ENCODE results near the gene PRELID1.

Gene PRELID1

DNA sequence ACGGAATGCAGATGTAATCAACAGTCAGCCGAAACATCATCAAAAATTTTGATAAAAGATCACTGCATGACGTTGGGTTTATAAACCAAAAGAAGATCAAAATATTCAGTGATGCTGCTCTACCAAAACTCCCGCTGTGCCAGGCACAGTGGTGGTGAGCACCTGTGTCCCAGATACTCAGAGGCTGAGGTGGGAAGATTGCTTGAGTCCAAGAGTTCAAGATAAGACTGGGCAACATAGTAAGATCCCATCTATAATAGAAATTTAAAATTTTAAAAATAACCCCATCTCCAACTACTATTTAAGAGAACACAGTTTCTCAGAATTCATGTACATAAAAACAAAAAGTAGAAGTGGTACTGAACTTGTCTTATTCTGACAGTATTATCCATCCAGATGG is 44.1 kb downstream of the PRELID1 start:
- Histone ChIP-seq H2BK5ac (ENCODE audit: low read length) (no peak overlapping the region), H3K4me1 (ENCODE audit: control insufficient read depth in 2 of 2, insufficient read depth in 1 of 2, low read depth in 1 of 2, low read length in 2 of 2) (peaks cover 8 to 9% of the 10 kb centered on the region in 2 donors), H2BK15ac (ENCODE audit: low read length) (no peak overlapping the region), H3K14ac (ENCODE audit: low read length) (no peak overlapping the region), H3K36me3 (replicated peaks in 1 of 2; ENCODE audit: control insufficient read depth in 2 of 2, insufficient read depth in 2 of 2, low read length in 2 of 2) (peaks cover 4 to 47% of the 10 kb centered on the region in 2 donors), H3K23ac (ENCODE audit: low read depth, low read length, poor library complexity) (no peak overlapping the region), H3K27ac (replicated peaks; ENCODE audit: low read length) (no peak overlapping the region), H2BK12ac (ENCODE audit: low read length) (no peak overlapping the region), H2AK5ac (ENCODE audit: low read depth, low read length) (no peak overlapping the region), H2BK120ac (ENCODE audit: low read depth, low read length) (no peak overlapping the region), H3K9ac (ENCODE audit: low read depth, low read length, poor library complexity) (no peak overlapping the region), H4K8ac (ENCODE audit: low read depth, low read length) (no peak overlapping the region), H3K18ac (ENCODE audit: low read length) (no peak overlapping the region), H3K9me3 (replicated peaks in 1 of 2; ENCODE audit: control insufficient read depth in 2 of 2, insufficient read depth in 1 of 2, low read depth in 1 of 2, low read length in 2 of 2) (no peaks in the 10 kb centered on the region), H4K91ac (ENCODE audit: low read depth, low read length, poor library complexity) (no peak overlapping the region), H3K27me3 (ENCODE audit: control insufficient read depth in 3 of 3, insufficient read depth in 3 of 3, low read depth in 1 of 3, low read length in 3 of 3) (no peaks in the 10 kb centered on the region), H2AFZ (ENCODE audit: low read length) (no peak overlapping the region), H3K79me1 (ENCODE audit: low read depth, low read length) (peaks cover 11% of the 10 kb centered on the region), H3K4me3 (ENCODE audit: low read length in 2 of 2) (no peak overlapping the region), H3K4ac (ENCODE audit: low read length) (no peak overlapping the region), H3K4me2 (ENCODE audit: insufficient read depth, low read length, poor library complexity, severe bottlenecking) (no peak overlapping the region)
- no CpG with 5 or more reads among the region's 4 CpGs for WGBS, 2 donors (ENCODE audit: extremely low coverage in 2 of 2, insufficient read length in 2 of 2, insufficient replicate concordance in 1 of 2)
- DNase-seq (ENCODE audit: low spot score) = no peak

DNA sequence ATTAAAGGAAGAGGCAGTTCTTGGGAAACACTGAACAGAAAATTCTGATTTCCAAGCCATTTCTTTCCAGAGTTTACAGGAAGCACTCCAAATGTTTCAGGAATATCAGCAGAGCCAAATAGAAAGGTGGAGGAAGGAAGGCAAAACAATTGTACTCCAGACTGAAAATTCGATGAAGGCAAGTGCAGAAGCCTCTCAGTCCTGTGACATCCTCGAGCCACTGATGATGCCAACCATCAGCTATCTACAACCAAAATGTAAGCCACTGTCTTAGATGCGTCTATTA is 45.7 kb downstream of the PRELID1 start:
- no peak overlapping the region for H2AK5ac ChIP-seq (ENCODE audit: low read depth, low read length)
- H3K4me3 ChIP-seq (ENCODE audit: low read length in 2 of 2) = no peak overlapping the region
- H3K4me1 ChIP-seq (ENCODE audit: control insufficient read depth in 2 of 2, insufficient read depth in 1 of 2, low read depth in 1 of 2, low read length in 2 of 2) = peaks cover 8 to 9% of the 10 kb centered on the region in 2 donors
- no peak overlapping the region for H4K91ac ChIP-seq (ENCODE audit: low read depth, low read length, poor library complexity)
- no peak overlapping the region for H2BK120ac ChIP-seq (ENCODE audit: low read depth, low read length)
- H3K9me3 ChIP-seq (replicated peaks in 1 of 2; ENCODE audit: control insufficient read depth in 2 of 2, insufficient read depth in 1 of 2, low read depth in 1 of 2, low read length in 2 of 2) = no peaks in the 10 kb centered on the region
- no peak overlapping the region for H3K14ac ChIP-seq (ENCODE audit: low read length)
- no peak overlapping the region for H3K23ac ChIP-seq (ENCODE audit: low read depth, low read length, poor library complexity)
- H3K79me1 ChIP-seq (ENCODE audit: low read depth, low read length) = peaks cover 11% of the 10 kb centered on the region
- no peak overlapping the region for H3K4ac ChIP-seq (ENCODE audit: low read length)
- no peak for DNase-seq (ENCODE audit: low spot score)
- WGBS, 2 donors (ENCODE audit: extremely low coverage in 2 of 2, insufficient read length in 2 of 2, insufficient replicate concordance in 1 of 2) = no CpG with 5 or more reads among the region's 3 CpGs
- H3K18ac ChIP-seq (ENCODE audit: low read length) = no peak overlapping the region
- no peak overlapping the region for H3K4me2 ChIP-seq (ENCODE audit: insufficient read depth, low read length, poor library complexity, severe bottlenecking)
- H2BK15ac ChIP-seq (ENCODE audit: low read length) = no peak overlapping the region
- H4K8ac ChIP-seq (ENCODE audit: low read depth, low read length) = no peak overlapping the region
- no peak overlapping the region for H3K9ac ChIP-seq (ENCODE audit: low read depth, low read length, poor library complexity)
- H3K27me3 ChIP-seq (ENCODE audit: control insufficient read depth in 3 of 3, insufficient read depth in 3 of 3, low read depth in 1 of 3, low read length in 3 of 3) = no peaks in the 10 kb centered on the region
- peaks cover 4 to 39% of the 10 kb centered on the region in 2 donors for H3K36me3 ChIP-seq (replicated peaks in 1 of 2; ENCODE audit: control insufficient read depth in 2 of 2, insufficient read depth in 2 of 2, low read length in 2 of 2)
- H3K27ac ChIP-seq (replicated peaks; ENCODE audit: low read length) = no peak overlapping the region
- H2AFZ ChIP-seq (ENCODE audit: low read length) = no peak overlapping the region
- H2BK5ac ChIP-seq (ENCODE audit: low read length) = no peak overlapping the region
- H2BK12ac ChIP-seq (ENCODE audit: low read length) = no peak overlapping the region

DNA sequence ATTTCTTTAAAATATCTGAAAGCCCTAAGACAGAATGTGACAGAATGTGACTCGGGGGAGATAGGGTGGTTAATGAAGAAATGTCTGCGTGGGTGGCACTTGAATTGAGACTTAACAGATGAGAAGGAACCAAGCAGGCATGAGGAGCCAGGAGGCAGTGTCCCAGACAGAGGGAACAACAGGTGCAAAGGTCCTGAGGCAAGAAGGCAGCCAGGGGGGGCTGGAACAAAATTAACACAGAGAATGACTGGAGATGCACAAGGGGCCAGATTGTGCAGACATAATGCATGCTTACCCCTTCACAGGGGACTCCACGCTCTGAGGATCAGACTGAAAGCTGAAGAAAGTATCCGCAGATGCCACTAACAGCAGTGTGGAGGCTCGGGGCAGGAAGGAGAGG is 46.2 kb downstream of the PRELID1 start:
- peaks cover 4 to 39% of the 10 kb centered on the region in 2 donors for H3K36me3 ChIP-seq (replicated peaks in 1 of 2; ENCODE audit: control insufficient read depth in 2 of 2, insufficient read depth in 2 of 2, low read length in 2 of 2)
- peak overlapping the region; percentile 28 for H3K4me2 ChIP-seq (ENCODE audit: insufficient read depth, low read length, poor library complexity, severe bottlenecking)
- peak overlapping the region in 1 of 2 donors; percentile 64 for H3K4me3 ChIP-seq (ENCODE audit: low read length in 2 of 2)
- no peak overlapping the region for H2AFZ ChIP-seq (ENCODE audit: low read length)
- no peak overlapping the region for H3K18ac ChIP-seq (ENCODE audit: low read length)
- H3K9ac ChIP-seq (ENCODE audit: low read depth, low read length, poor library complexity) = no peak overlapping the region
- H3K27ac ChIP-seq (replicated peaks; ENCODE audit: low read length) = no peak overlapping the region
- no peak for DNase-seq (ENCODE audit: low spot score)
- peaks cover 8 to 9% of the 10 kb centered on the region in 2 donors for H3K4me1 ChIP-seq (ENCODE audit: control insufficient read depth in 2 of 2, insufficient read depth in 1 of 2, low read depth in 1 of 2, low read length in 2 of 2)
- no peak overlapping the region for H4K8ac ChIP-seq (ENCODE audit: low read depth, low read length)
- no peak overlapping the region for H4K91ac ChIP-seq (ENCODE audit: low read depth, low read length, poor library complexity)
- H2BK15ac ChIP-seq (ENCODE audit: low read length) = no peak overlapping the region
- no peak overlapping the region for H2AK5ac ChIP-seq (ENCODE audit: low read depth, low read length)
- no peak overlapping the region for H3K4ac ChIP-seq (ENCODE audit: low read length)
- no peak overlapping the region for H2BK120ac ChIP-seq (ENCODE audit: low read depth, low read length)
- H3K79me1 ChIP-seq (ENCODE audit: low read depth, low read length) = peaks cover 11% of the 10 kb centered on the region
- WGBS, 2 donors (ENCODE audit: extremely low coverage in 2 of 2, insufficient read length in 2 of 2, insufficient replicate concordance in 1 of 2) = no CpG with 5 or more reads among the region's 5 CpGs
- H3K14ac ChIP-seq (ENCODE audit: low read length) = no peak overlapping the region
- no peak overlapping the region for H2BK12ac ChIP-seq (ENCODE audit: low read length)
- no peak overlapping the region for H3K23ac ChIP-seq (ENCODE audit: low read depth, low read length, poor library complexity)
- no peaks in the 10 kb centered on the region for H3K9me3 ChIP-seq (replicated peaks in 1 of 2; ENCODE audit: control insufficient read depth in 2 of 2, insufficient read depth in 1 of 2, low read depth in 1 of 2, low read length in 2 of 2)
- H2BK5ac ChIP-seq (ENCODE audit: low read length) = no peak overlapping the region
- H3K27me3 ChIP-seq (ENCODE audit: control insufficient read depth in 3 of 3, insufficient read depth in 3 of 3, low read depth in 1 of 3, low read length in 3 of 3) = no peaks in the 10 kb centered on the region

DNA sequence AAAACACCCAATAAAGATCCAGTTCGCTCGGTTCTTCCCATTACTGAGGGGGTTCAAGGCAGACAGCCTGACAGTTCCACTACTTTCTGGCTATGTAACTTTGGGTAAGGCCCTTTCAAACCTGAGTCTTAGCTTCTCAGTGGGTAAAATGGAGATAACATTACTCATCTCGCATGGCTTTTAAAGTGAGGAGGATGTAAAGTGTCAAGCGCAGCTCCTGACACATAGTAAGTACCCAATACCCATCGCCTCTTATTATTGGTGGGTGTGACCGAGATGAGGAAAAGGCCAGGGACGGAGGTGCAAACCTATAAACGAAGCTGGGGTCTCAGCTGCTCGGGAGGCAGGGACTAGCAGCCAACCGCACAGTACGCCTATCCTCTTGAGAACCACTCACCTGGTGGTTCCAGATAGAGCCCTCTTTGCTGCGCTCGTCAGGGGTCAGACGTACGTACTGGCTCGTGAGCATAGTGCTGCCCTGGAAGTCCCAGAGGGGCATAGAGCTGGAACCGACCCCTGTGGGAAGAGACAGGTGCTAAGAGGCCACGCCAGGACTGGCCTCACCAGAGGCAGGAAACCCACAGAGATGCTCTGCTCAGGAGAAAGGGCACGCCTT is 47.3 kb downstream of the PRELID1 start:
- Histone ChIP-seq H2BK15ac (ENCODE audit: low read length) (no peak overlapping the region), H2AFZ (ENCODE audit: low read length) (peak overlapping the region; percentile 99), H3K36me3 (replicated peaks in 1 of 2; ENCODE audit: control insufficient read depth in 2 of 2, insufficient read depth in 2 of 2, low read length in 2 of 2) (peaks cover 4 to 31% of the 10 kb centered on the region in 2 donors), H3K79me1 (ENCODE audit: low read depth, low read length) (peaks cover 11% of the 10 kb centered on the region), H3K4me2 (ENCODE audit: insufficient read depth, low read length, poor library complexity, severe bottlenecking) (peak overlapping the region; percentile 97), H3K23ac (ENCODE audit: low read depth, low read length, poor library complexity) (peak overlapping the region; percentile 1), H2AK5ac (ENCODE audit: low read depth, low read length) (peak overlapping the region; percentile 72), H3K9me3 (replicated peaks in 1 of 2; ENCODE audit: control insufficient read depth in 2 of 2, insufficient read depth in 1 of 2, low read depth in 1 of 2, low read length in 2 of 2) (no peaks in the 10 kb centered on the region), H2BK5ac (ENCODE audit: low read length) (peak overlapping the region; percentile 97), H3K27ac (replicated peaks; ENCODE audit: low read length) (no peak overlapping the region), H3K14ac (ENCODE audit: low read length) (no peak overlapping the region), H2BK12ac (ENCODE audit: low read length) (no peak overlapping the region), H3K9ac (ENCODE audit: low read depth, low read length, poor library complexity) (peak overlapping the region; percentile 96), H4K8ac (ENCODE audit: low read depth, low read length) (peak overlapping the region; percentile 66), H3K4ac (ENCODE audit: low read length) (peak overlapping the region; percentile 8), H3K4me1 (ENCODE audit: control insufficient read depth in 2 of 2, insufficient read depth in 1 of 2, low read depth in 1 of 2, low read length in 2 of 2) (peaks cover 8 to 9% of the 10 kb centered on the region in 2 donors), H3K27me3 (ENCODE audit: control insufficient read depth in 3 of 3, insufficient read depth in 3 of 3, low read depth in 1 of 3, low read length in 3 of 3) (peaks cover 0 to 1% (median 0%) of the 10 kb centered on the region in 3 experiments), H3K4me3 (ENCODE audit: low read length in 2 of 2) (peak overlapping the region; percentile 64 to 81), H4K91ac (ENCODE audit: low read depth, low read length, poor library complexity) (no peak overlapping the region), H2BK120ac (ENCODE audit: low read depth, low read length) (no peak overlapping the region), H3K18ac (ENCODE audit: low read length) (peak overlapping the region; percentile 84)
- no peak for DNase-seq (ENCODE audit: low spot score)
- no CpG with 5 or more reads among the region's 19 CpGs for WGBS, 2 donors (ENCODE audit: extremely low coverage in 2 of 2, insufficient read length in 2 of 2, insufficient replicate concordance in 1 of 2)

Measured in neuronal stem cell (in vitro differentiated cells).